Stimulated activated CD4-positive, alpha-beta T cell treated with anti-CD3 and anti-CD28 coated beads, Interleukin-15, amount 100 ng/mL, for 48 hours (primary cell): ENCODE measurements around the gene KCNH8.

Source experiments
- DNase-seq, 2 donors: peaks; one replicate each; pipeline ENCODE4 v3.0.0-alpha.2; 2020; ENCODE audit warnings: low read depth in 2 of 2

Gene KCNH8

GRCh38 chr3:19364148-19364547, 215.8 kb downstream of the KCNH8 start:
- DNase-seq, result no peak

GRCh38 chr3:19365471-19365870, 217.2 kb downstream of the KCNH8 start:
- no peak for DNase-seq

GRCh38 chr3:19384868-19385267, 236.6 kb downstream of the KCNH8 start:
- no peak for DNase-seq

GRCh38 chr3:19392150-19392549, 243.8 kb downstream of the KCNH8 start:
- DNase-seq, result no peak

- DNase-seq, result no peak
These were observed 246.6 kb downstream of the KCNH8 start for GRCh38 chr3:19394946-19395345.

- no peak for DNase-seq
These were observed 248.4 kb downstream of the KCNH8 start for GRCh38 chr3:19396726-19397125.

GRCh38 chr3:19399356-19399755, 251.0 kb downstream of the KCNH8 start:
- no peak for DNase-seq

GRCh38 chr3:19399836-19400235, 251.5 kb downstream of the KCNH8 start:
- no peak for DNase-seq

- DNase-seq, result no peak
These were observed 271.8 kb downstream of the KCNH8 start for GRCh38 chr3:19420159-19420558.

GRCh38 chr3:19425825-19426224, 277.5 kb downstream of the KCNH8 start:
- no peak for DNase-seq

- DNase-seq, result no peak
These were observed 279.3 kb downstream of the KCNH8 start for GRCh38 chr3:19427422-19428149.

- no peak for DNase-seq
These were observed 280.4 kb downstream of the KCNH8 start for GRCh38 chr3:19428729-19429128.

GRCh38 chr3:19432669-19433068, 284.4 kb downstream of the KCNH8 start:
- DNase-seq, result no peak

GRCh38 chr3:19436746-19437145, 288.4 kb downstream of the KCNH8 start:
- no peak for DNase-seq

- no peak for DNase-seq
These were observed 291.6 kb downstream of the KCNH8 start for GRCh38 chr3:19439944-19440343.

- DNase-seq, result no peak
These were observed 297.8 kb downstream of the KCNH8 start for GRCh38 chr3:19446138-19446537.

GRCh38 chr3:19446687-19447086, 298.4 kb downstream of the KCNH8 start:
- DNase-seq, result no peak

- DNase-seq, result no peak
These were observed 307.2 kb downstream of the KCNH8 start for GRCh38 chr3:19455546-19455945.

- DNase-seq, result no peak
These were observed 308.4 kb downstream of the KCNH8 start for GRCh38 chr3:19456738-19457137.

- no peak for DNase-seq
These were observed 309.1 kb downstream of the KCNH8 start for GRCh38 chr3:19457449-19457848.

- DNase-seq, result no peak
These were observed 319.5 kb downstream of the KCNH8 start for GRCh38 chr3:19467761-19468160.

- DNase-seq, result no peak
These were observed 322.8 kb downstream of the KCNH8 start for GRCh38 chr3:19471138-19471537.

- DNase-seq, result no peak
These were observed 325.8 kb downstream of the KCNH8 start for GRCh38 chr3:19473971-19474580.

GRCh38 chr3:19476281-19476680, 328.0 kb downstream of the KCNH8 start:
- DNase-seq, result no peak
